NCI-H226 (cell line): Measurements from ENCODE around the gene OXLD1.

Experiments used
- DNase-seq: peaks from one replicate; pipeline ENCODE4 v3.0.0-alpha.2; 2015

OXLD1 gene

DNA sequence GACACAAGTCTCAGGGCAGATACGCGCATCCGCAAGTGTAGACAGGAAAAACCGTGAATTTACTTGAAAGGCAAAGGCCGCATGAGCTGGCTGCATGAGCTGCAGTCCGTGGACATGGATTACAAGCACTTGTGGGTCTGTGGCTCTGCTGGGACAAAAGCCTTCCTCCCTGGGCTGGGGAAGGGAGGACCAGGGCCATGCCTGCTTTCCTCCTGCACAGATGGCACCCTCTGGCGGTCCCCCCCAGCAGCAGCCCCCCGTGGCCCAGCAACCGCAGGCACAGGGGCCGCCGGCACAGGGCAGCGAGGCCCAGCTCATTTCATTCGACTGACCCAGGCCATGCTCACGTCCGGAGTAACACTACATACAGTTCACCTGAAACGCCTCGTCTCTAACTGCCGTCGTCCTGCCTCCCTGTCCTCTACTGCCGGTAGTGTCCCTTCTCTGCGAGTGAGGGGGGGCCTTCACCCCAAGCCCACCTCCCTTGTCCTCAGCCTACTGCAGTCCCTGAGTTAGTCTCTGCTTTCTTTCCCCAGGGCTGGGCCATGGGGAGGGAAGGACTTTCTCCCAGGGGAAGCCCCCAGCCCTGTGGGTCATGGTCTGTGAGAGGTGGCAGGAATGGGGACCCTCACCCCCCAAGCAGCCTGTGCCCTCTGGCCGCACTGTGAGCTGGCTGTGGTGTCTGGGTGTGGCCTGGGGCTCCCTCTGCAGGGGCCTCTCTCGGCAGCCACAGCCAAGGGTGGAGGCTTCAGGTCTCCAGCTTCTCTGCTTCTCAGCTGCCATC lies 35.1 kb upstream of the OXLD1 start:
- DNase-seq, result no peak

DNA sequence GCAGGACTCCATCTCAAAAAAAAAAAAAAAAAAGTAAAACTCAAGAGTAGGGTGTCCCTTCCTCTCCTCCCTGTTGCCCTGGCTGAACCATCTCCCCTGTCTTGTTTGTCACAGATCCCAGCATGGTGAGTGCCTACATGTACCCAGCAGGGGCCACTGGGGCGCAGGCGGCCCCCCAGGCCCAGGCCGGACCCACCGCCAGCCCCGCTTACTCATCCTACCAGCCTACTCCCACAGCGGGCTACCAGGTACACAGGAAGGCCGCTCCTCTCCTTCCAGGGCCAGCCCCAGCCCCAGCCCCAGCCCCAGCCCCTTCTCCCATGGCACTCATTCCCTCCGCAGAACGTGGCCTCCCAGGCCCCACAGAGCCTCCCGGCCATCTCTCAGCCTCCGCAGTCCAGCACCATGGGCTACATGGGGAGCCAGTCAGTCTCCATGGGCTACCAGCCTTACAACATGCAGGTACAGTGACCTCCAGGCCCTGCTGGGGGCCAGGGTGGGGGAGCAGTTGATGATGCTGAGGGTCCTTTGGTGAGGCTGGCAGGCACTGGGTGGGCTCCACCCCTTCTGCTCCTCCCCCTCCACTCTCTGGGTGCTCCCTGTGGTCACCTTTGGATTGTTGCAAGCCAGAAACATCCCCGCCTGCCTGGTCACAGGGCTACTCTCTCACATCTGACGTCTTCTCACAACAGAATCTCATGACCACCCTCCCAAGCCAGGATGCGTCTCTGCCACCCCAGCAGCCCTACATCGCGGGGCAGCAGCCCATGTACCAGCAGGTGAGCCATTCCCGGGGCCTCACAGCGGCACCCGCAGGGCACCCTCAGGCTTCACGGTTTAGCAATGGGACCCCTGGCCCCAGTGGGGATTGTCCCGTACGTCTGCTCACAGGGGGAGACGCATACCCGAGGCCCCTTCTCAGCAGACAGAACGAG lies 34.2 kb upstream of the OXLD1 start:
- no peak for DNase-seq

DNA sequence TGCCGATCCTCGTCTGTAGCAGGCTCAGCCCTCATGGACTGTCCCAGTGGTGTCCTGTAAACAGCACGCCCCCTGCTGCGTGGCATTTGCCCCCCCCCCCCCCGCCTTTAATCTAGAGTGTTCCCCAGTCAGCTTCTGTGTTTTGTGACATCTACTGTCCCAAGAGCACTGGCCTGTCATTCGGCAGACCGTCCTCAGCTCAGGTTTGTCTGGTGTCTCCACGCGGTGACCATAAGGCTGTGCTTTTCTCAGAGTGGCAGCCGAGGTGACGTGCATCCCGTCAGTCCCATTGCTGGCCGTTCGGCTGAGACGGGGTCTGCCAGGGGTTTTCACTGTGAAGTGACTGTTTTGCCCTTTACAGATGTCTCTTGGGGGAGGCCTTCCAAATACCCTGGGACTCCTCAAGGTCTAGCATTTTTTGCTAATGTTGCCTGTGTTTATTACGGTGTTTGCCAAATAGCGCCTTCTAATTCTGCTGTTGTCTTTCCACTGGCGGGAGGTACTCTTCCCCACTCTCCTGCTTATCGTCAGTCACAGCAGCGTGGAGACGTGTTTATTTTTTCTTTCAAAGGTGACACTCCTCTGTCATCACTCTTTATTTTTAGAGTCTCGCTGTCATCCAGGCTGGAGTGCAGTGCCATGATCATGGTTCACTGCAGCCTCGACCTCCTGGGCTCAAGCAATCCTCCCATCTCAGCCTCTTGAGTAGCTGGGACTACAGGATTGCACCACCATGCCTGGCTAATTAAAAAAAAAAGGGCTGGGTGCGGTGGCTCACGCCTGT lies 31.0 kb upstream of the OXLD1 start:
- no peak for DNase-seq

DNA sequence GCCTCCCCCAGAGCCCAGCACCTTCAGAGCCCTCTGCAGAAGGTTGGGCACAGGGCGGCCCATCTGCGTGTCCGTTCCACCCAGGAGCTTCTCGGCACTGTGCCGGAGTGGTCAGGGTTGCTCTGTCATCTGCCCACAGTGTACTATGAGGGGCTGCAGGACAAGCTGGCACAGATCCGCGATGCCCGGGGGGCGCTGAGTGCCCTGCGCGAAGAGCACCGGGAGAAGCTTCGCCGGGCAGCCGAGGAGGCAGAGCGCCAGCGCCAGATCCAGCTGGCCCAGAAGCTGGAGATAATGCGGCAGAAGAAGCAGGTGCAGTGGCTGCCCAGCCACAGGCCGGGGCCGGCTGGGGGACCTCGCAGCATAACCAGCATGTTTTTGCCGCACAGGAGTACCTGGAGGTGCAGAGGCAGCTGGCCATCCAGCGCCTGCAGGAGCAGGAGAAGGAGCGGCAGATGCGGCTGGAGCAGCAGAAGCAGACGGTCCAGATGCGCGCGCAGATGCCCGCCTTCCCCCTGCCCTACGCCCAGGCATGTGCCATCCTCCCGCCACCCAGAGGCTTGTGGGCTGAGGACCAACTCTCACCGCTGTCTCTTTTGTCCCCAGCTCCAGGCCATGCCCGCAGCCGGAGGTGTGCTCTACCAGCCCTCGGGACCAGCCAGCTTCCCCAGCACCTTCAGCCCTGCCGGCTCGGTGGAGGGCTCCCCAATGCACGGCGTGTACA lies 30.0 kb upstream of the OXLD1 start:
- no peak for DNase-seq

DNA sequence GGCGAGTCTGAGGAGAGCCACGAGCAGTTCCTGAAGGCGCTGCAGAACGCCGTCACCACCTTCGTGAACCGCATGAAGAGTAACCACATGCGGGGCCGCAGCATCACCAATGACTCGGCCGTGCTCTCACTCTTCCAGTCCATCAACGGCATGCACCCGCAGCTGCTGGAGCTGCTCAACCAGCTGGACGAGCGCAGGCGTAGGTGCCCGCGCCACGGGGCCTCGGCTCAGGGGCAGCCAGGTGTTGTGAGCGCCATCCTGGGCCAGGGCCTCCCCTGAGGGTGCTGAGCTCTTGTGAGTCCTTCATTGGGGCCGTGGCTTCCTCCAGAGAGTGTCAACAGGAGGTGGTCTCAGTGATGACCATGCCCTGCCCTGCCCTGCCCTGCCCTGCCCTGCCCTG lies 29.4 kb upstream of the OXLD1 start:
- DNase-seq, result no peak

DNA sequence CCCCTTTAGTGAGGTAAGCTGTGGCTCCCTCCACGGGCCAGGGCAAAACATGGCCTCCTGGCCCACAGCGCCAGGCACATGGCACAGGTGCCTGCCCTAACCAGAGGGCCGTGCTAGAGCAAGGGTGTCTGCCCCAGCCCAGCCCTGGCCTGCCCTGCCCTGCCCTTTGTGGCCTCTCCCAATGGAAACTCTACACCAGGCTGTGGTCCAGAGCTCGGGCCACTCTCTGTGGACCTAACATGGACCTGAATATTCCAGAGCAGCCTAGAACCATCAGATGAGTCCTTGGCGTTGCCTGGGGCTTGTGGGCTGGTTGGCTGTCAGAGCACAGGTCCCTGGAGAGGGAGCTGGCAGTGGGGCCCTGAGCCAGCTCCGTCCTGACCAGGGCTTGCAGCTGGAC lies 28.8 kb upstream of the OXLD1 start:
- DNase-seq, result no peak

DNA sequence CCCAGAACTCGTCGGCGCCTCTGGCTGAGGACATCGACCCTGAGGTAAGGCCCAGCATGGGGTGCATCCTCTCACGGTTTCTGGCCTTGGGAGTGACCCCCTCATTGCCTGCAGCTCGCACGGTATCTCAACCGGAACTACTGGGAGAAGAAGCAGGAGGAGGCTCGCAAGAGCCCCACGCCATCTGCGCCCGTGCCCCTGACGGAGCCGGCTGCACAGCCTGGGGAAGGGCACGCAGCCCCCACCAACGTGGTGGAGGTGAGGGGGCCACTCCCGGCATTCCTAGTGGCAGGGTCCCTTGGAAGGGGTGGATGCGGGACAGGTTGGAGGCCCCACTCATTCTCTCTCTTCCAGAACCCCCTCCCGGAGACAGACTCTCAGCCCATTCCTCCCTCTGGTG lies 28.4 kb upstream of the OXLD1 start:
- no peak for DNase-seq

DNA sequence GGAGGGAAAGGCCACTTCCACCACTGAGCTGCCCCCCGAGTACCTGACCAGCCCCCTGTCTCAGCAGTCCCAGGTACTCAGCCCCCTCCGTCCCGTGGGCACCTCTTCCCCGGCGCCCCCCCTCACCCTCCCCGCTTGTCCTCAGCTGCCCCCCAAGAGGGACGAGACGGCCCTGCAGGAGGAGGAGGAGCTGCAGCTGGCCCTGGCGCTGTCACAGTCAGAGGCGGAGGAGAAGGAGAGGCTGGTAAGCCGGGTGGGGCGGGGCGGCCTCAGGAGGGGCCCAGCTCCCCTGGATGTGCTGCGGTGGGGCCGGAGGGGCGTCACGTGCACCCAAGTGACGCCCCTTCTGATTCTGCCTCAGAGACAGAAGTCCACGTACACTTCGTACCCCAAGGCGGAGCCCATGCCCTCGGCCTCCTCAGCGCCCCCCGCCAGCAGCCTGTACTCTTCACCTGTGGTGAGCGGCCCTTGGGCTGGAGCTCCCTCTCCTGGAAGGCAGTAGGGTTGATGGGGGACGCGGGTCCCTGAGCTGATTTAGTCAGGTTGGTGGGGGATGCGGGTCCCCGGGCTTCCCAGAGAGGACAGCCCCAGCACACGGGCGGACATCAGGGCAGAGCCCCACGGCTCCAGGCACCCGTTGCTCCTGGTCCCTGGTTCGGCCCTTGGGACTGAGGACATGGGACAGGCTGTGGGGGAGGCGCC lies 27.3 kb upstream of the OXLD1 start:
- DNase-seq, result no peak

DNA sequence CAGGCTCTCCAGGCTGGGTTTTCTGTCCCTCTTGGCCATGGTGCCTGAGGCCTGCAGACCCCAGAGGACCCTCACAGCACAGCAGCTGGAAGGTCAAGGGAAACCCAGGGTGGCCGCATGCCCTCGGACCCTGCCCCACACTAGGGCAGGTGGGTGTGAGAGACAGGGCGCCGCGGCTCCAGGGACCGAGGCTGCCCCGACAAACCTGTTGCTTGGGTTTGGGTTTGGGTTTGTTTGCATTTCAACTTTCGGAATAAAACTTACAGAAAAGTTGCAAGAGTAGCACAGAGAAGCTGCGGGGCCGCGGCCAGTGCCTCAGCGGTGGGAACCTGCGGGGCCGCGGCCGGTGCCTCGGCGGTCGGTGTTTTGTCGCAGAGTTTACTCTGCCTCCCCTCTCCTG lies 25.2 kb upstream of the OXLD1 start:
- no peak for DNase-seq

DNA sequence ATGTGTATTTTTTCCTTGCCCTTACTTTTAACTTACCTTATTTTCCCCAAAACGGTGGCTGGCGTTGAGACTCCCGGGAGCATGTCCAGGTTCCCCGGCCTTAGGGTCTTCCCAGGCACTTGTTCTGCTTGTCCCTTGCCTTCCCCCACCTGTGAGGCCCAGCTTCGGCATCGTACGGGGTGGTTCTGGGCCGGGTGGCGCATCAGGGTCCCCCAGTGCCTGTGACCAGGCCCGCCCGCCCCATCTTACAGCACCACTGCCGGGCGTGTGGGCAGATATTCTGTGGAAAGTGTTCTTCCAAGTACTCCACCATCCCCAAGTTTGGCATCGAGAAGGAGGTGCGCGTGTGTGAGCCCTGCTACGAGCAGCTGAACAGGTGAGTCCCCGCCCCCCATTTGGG lies 24.8 kb upstream of the OXLD1 start:
- no peak for DNase-seq

DNA sequence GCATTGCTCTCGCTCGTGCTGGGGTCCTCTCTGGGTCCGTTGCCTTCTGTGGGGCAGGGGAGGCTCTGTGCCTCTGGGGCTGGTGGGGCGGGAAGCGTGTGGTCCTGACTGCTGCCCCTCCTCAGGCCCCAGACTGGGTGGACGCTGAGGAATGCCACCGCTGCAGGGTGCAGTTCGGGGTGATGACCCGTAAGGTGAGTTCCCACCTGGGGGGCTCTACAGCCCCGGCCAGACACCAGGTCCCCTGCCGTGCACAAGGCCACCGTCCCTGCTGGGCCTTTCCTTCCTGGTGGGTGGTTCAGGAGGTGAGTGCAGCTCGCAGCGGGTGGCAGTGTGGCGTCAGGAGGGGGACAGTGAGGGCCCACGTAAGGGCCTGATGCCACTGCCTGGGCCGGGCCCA lies 24.1 kb upstream of the OXLD1 start:
- DNase-seq, result no peak

DNA sequence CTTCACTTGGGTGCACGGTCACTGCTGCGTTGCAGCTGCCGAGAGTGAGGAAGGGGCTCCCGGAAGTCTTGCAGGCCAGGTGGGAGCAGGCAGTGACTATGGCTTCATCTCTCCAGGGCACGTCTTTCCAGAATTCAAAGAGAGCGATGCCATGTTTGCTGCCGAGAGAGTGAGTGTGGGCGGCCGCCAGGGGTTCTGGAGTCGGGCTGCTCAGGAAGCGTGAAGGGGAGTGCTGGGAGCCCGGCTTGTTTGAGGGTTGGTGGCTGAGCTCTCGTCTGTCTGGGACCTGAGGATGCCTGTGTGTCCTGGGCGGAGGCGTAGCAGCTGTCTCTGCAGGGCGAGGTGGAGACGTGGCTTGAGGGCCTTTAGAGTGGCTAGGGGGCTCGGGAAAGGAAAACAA lies 23.7 kb upstream of the OXLD1 start:
- no peak for DNase-seq

DNA sequence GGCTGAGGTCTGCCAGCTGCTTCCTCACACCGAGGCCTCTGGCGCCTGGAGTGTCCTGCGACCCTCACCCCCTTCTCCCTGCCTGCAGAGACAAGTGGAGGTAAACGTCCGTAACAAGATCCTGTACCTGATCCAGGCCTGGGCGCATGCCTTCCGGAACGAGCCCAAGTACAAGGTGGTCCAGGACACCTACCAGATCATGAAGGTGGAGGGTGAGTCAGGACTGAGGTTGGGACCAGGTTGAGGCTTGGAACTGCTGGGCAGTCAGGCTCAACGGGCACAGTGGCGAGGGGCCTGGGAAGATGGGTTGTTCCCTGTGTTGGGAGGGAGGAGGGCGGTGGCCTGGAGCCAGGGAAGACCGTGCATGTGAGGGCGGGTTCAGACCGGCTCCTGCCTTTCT lies 22.2 kb upstream of the OXLD1 start:
- DNase-seq, result no peak

DNA sequence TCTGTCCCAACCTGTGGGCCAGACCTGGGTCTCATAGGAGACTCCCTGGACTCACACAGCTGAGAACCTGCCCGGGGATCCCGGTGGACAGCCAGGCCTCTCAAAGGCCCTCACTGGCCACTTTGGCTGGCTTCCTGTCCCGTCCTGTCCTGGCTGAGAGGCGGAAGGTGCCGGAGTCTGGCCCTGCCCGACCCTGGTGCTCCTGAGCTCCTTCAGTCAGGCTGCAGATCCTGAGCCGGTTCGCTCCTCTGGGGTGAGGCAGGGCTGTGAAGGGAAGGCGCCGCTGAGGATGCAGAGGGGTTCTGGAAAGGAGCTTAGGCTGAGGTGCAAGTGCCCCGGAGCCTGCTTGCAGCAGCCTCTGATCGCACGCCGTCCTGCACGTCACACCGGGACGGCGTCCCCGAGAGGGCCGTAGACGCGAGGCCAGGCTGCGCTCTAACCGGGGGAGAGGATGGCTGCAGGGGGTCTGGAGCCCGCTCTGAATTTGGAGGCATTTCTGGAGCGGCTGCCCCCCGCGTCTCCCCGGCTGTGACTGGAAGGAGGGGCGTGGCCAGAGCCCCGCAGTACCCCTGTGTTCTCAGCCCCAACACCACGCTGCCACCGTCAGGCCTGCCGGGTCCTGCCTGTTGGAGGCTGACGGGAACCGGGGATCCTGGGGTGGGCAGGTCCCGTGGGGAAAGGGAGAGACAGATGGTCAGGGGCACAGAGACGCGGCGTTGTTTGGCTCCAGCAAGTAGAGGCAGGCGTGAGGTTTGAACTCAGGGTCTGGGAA lies 21.6 kb upstream of the OXLD1 start:
- DNase-seq, result no peak

DNA sequence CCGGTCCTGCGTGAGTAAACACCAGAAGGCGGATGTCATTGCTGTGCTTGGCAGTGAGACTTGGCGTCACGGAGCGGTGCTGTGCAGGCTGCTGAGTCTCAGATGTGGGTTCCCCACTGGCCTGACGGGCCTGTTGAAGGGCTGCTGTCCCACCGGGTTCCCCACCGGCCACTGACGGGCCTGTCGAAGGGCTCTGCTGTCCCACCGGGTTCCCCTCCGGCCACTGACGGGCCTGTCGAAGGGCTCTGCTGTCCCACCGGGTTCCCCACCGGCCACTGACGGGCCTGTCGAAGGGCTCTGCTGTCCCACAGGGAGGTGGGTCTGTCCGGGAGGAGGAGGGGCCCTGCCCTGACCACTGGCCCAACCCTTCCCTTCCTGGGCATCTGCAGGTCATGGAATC lies 20.2 kb upstream of the OXLD1 start:
- DNase-seq, result no peak

DNA sequence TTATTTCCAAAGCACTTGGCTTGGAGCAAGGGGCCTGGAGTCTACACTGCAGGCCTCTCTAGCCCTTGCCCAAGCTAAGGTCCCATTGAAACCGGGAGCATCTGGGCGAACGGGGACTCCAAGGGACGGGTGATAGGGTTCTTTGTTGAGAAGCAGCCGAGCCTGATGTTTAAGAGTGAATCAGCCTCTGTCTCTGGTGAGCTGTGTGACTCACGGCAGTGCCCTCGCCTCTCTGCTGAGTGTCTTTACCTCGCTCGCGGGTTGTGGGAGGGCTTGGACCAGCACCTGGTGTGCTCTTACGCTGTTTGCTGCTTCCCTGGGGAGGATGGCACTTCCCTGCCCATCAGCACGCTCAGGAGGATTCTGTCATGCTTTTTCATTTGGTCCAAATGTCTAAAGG lies 18.7 kb upstream of the OXLD1 start:
- peak; percentile 60 for DNase-seq

DNA sequence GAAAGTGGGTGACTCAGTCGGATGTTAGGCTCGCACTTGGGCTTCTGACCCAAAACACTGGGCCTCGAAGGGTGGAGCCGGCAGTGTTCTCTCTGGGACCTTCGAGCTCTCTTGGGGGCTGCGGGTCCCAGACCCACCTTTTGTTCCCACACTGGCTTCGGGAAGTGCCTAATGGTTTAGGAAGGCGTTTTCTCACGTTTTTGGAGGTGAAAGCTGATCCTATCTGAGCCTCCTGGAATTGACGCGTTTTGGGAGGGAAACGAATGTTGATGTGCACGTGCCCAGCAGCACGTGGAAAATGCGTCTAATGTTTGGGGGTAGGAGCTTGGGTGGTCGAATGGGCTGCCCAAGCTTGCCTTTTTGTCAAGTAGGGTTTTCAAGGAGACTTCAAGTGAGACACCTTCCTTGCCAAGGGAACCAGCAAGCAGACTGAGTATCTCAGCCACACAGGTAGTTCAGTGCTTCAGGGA lies 18.1 kb upstream of the OXLD1 start:
- no peak for DNase-seq

DNA sequence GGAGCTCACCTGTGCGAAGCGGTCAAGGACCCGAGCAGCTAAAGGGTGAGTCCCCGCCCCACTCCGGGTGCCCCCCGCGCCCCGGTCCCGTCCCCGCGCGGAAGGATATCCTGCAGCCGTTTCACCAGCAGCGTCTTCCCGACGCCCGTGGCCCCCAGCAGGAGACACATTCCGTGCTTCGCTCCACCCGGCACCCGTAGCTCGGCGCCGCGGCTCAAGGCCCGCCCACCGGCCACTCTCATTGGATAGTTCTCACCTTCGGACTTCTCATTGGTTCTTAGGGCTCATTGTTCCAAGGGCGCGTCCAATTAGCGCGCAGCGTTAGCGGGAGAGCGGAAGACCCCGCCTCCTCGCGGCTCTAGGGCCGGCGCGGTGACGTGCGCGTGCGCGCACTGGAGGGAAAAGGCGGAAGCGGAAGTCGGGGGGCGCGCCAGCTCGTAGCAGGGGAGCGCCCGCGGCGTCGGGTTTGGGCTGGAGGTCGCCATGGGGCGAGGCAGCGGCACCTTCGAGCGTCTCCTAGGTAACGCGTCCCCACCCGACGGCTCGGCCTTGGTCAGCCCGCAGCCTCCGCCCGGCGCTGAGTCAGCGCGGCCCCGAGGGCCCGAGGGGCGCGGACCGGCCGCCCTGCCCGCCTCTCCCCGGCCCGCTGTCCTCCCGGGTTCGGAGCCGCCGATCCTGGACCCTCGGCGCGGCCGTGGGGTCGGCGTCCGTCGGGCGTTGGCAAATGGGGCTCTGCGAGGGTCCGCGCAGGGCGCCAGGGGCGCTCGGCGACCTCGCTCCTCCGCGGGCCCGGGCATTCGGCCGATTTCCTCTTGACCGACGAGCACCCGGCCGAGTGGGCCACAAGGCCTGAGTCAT lies 17.4 kb upstream of the OXLD1 start, which contains the start of the genes ARL16 and HGS:
TSS of gene ARL16 (minus strand) at position 214 of the 858 bp plus-strand sequence. CDS start at position 170, 44 bp downstream.
TSS of gene HGS (plus strand) at position 428 of the 858 bp plus-strand sequence. CDS start at position 484, 56 bp downstream.
- peak; percentile 97 for DNase-seq

DNA sequence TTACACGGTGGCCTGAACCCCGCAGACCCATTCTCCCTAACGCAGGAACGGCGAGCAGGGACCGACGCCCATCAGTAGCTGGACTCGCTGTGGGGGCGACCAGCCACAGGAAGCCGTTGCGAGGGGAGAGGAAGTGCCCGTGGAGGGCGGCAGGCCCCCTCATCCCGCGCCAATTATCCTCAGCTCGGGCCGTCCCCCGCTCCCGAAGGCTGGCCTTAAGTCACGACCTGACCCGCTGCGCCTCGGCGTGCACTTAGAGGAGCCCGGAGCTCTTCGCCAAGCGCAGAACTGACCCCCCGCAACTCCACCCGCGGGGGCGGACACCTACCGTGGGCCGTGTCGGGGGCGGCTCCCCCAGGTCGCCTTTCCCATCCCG lies 16.8 kb upstream of the OXLD1 start:
- DNase-seq, result no peak
